C4-2B (cell line): Measurements from ENCODE around the gene ZFYVE28.

Experiments
- CTCF ChIP-seq: fragments of 450-650 bp; conservative IDR thresholded peaks from 2 replicates; pipeline ENCODE4 v1.5.1; 2017; ENCODE audit warnings: mild to moderate bottlenecking
- ZFX ChIP-seq: fragments of 450-650 bp; IDR thresholded peaks from 2 replicates; pipeline ENCODE4 v1.6.1; 2017

- TF ChIP-seq CTCF = no peak
- no peak for TF ChIP-seq ZFX
Observed at GRCh38 chr4:2222838-2223237, 195.6 kb downstream of the ZFYVE28 start.
